ENCODE measurements around the gene KPNA5.
"Not testable (repeated sequence)": the region's sequence is repeated elsewhere in the genome, so short reads cannot be mapped to it uniquely, and the experiment has no call there.

Gene KPNA5

DNA sequence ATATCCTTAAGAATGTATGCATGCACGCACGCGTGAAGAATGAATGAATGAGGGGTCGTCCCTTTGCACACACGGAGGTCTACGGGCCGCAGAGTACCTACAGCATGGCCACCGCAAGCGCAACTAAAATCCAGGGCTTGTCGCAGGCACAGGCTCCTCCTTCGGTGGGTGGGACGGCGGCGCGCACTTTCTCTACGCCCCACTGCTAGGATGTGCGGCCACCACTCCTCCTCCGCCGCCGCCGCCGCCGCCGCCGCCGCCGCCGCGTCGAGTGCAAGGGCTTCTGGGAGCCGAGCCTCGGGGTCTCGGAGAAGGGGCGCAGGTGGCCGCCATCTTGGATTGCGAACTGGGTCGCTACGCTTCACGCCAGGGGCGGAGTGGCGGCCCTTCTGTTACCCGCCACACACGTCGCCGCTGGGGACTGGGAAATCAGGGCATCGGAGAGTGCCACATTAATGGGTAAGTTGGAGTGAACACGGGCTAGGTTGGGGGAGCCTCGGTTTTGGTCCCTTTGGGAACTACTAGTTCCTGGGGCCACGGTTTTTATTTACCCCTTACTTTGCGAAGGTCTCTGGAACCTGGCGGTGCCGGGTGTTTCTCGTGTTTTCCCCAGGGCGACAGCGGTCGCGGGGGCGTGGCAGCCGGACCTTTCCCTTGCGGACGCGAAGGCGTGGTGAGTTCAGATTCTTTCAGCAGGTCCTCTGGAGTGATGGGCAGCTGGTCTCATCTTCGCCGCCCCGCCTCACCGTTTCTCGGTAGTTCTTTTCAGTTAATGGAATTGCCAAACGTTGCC, at the start of gene KPNA5:
Gene KPNA5, plus strand, starts transcription at position 332 of the 793 bp plus-strand sequence. Its CDS starts 124 bp downstream, at position 456.
- DNase-seq = peak; percentile 37 to 62

DNA sequence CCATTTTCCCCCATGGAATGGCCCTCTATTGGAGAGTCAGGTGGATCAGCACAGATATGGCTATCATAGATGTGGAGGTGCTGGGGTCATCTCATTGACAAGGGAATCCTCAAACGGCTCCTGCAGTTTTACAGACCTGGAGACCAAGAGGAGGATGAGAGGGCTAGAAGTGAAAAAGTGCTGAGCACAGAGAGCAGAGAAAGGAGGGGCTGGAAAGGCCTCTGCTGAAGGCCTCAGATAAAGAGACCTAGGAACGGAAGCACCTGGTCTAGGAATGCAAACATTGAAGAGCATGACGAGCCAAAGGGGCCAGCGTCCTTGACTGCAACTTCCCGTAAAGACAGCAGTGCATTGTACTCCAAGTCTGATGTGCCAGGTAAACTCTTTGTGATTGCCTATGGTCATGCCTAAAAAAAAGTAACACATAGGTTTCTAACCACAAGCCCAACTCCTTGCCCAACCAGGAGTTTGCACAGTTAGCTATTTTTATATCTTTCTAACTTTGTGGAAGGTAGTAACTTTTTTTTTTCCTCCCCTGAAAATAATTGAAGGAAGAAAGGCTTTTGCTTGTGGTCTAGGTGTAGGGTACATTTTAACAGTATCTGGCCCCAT, 49.5 kb upstream of the KPNA5 start:
- no peak for DNase-seq

DNA sequence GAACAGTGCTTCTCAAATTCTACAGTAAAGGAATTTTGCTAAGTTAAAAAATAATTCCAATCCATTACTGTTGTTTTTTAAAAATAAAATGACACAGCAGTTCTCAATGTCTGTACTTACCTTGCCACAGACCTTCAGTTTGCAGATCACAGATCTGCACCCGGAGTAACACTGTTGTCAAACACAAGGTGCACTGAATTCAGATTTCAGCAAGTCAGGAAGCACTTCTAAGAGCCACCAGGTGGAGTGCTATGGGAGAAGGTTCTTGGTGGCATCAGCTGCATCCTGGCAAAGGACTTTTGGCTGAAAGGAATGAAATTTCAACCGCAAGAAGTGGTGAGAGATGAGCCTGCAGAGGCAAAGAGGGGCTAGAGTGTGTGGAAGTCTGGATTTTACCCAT, 47.3 kb upstream of the KPNA5 start:
- DNase-seq = no peak

DNA sequence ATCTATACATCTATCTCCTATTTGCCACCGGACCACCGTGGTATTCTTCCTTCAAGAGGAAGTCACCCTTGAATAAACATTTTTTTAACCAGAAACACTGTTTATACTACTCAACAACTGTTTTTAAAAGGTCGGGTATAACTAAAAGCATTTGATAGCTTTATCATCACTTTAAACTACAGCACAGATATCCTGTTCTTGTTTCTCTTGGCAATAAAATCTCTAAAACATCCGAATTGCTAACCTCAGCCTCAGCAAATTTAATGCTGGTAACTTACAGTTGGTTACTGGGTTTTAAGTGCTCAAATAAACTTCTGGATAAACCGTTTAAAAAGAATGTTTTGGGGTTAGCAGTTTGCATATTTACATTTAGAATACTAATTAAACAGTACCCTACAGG, 32.9 kb upstream of the KPNA5 start:
- DNase-seq = no peak

DNA sequence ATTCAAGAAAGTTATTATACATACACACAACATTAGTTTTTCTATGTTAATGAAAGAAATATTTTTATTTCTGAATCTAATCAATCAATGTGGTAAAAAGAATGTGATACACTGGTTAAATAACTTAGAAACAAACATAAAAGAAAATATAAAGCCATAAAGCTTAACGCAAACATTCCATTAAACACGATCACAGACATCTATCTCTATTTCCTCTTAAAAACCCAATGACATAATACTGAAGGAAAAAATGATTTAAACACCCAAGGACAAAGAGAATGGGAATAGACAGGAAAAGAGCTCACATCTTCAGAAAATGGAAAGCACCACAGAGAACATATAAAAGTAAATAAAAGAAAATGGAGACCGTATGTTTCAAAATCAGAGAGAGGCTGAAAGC, 31.9 kb upstream of the KPNA5 start:
- no peak for DNase-seq

DNA sequence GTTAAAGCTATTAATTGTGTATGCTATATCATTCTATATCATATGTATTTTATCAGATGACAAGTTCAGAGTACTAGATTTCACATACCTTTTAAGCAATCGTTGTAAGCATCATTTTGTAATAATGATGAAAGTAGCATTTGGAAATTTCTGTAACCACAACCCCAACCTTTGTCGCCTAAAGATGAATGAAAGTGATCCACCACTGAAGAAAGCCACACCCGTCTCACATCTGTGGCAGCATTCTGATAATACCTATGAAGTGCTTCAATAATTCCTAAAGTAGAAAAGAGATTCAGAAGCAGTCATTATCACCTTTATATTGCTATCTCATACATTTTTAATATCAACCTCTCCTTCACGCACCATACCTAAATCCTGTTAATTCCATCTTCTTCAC, 29.1 kb upstream of the KPNA5 start:
- DNase-seq = no peak

DNA sequence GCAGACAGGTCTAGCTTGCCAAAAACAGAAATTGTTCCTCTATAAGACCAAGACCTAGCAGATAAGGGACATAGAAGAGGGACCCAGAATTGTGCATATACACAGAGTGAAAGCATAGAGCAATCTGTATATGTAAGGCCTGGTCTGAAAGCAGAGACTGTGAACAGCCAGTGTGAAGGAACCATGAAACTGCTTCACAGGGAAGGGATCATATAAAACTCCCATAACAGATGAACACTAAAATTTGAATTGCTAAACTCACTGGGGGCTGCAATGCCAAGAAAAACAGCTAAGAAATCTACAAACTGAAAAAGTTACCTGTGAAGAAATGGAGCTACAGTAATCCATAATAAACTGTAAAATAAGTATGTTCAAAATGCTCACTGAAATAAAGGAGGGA, 19.4 kb upstream of the KPNA5 start:
- no peak for DNase-seq

DNA sequence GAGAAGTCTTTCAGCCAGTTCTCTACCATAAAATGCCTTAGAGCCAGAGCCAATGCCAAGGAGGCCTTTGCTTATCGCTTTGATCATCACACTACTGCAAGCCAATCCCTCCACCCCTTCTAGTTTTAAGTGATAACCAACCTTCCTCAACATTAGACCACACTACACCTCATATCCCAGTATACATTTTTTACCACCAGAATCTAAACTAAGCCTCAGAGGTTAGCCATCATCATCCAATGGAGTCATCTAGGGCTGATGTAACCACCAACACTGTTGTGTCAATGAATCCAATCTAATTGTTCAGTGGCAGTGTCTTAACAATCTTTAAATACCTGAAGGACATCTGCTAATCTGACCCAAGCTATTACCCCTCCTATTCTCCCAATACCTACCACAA, 18.8 kb upstream of the KPNA5 start:
- no peak for DNase-seq

DNA sequence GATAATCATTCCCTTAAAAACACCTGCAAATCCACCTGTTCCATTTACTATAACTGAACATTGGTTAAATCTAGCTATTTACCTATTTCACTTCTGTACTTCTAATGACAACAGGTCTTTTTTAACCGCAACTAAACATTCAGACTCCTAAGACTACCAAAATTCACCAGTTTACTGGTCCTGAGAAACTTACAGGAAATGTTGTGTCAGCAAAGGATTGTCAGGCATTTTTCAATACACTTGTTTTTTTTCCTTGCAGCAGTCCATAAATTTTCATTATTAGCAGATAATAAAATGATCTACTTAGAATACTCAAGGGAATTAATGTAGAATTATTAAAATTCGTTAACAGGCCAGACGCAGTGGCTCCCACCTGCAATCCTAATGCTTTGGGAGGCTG, 17.7 kb upstream of the KPNA5 start:
- DNase-seq = no peak

DNA sequence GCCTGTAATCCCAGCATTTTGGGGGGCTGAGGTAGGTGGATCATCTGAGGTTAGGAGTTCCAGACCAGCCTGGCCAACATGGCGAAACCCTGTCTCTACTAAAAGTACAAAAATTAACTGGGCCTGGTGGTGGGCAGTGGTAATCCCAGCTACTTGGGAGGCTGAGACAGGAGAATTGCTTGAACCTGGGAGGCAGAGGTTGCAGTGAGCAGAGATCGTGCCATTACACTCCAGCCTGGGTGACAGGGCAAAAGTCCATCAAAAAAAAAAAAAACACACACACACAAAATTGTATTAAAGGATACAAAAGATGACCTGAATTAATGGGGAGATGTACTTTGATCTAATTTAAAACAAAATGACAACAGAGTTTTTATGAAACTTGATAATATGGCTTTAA, 16.8 kb upstream of the KPNA5 start:
- DNase-seq = not testable (repeated sequence)

DNA sequence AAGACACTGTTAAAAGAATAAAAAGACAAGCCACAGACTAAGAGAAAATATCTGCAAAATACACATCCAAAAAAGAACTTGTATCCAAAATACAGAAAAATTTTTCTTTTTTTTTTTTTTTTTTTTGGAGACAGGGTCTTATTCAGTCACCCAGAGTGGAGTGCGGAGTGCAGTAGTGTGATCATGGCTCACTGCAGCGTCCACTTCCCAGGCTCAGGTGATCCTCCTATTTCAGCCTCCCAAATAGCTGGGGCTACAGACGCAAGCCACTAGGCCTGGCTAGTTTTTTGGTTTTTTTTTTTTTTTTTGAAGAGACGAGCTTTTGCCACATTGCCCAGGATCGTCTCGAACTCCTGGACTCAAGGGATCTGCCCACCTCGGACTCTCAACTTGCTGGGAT, 15.5 kb upstream of the KPNA5 start:
- no peak for DNase-seq

DNA sequence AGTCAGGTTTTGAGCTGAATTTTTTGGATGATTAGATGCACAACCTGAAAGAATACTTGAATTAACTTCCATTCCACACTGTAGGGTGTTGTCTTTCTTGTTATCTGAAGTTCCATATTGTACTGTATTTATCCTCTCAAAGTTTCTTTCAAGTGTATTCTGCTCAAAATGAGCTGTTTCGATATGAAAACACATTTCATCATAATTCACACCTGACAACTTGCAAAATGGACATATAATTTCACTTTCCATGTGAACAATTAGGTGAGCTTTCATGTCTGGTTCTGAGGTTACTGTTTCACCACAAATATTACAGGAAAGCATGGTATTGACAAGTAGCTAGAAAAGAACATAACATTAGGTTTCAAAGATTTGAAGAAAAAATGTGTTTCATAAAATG, 14.1 kb upstream of the KPNA5 start:
- DNase-seq = no peak

DNA sequence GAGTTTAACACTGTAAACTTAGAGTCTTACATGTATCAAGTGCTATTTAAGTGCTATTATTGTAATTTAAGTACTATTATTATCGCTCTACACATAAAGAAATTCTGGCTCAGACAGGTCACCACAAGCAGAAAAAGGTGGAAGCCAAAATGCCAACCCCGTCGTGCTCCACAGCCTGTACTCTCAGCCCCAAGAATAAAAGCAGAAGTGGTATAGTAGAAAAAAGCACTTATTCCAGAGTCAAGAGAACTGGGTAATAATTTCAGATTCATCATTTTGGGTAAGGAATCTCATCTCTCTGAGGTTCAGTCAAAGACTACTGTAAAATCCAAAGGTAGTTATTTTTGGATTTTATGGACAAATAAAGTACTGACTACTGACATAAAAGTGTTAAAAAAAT, 13.4 kb upstream of the KPNA5 start:
- no peak for DNase-seq

DNA sequence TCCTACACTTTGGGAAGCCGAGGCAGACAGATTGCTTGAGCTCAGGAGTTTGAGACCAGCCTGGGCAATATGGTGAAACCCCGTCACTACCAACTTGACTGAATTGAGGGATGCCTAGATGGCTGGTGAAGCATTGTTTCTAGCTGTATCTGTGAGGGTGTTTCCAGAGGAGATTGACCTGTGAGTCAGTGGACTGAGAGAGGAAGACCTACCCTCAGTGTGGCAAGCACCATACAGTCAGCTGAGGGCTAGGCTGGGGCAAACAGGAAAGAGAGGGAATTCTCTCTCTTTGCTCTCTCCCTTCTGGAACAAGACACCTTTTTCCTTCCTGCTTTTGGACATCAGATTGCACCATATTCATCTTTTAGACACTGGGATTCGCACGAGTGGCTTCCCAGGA, 8.7 kb upstream of the KPNA5 start:
- DNase-seq = no peak

DNA sequence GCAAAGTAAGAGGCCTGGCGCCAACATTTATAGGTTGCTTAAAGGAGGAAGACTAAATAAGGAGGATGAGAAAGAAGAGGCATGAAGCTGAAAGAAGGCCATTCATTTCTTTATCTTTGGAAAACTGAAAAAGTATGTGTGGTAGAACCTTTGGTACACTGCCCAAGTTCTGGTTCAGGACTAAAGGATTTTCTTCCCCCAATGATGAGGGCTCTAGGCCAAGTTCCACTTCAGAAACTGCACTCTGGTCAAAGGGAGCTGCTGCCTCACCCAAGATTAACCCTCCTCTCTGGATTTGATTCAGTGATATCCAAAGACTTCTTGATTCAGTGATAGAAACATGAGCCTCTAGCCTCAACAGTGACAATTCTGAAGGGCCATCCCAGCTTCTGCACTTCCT, 5.0 kb upstream of the KPNA5 start:
- no peak for DNase-seq

DNA sequence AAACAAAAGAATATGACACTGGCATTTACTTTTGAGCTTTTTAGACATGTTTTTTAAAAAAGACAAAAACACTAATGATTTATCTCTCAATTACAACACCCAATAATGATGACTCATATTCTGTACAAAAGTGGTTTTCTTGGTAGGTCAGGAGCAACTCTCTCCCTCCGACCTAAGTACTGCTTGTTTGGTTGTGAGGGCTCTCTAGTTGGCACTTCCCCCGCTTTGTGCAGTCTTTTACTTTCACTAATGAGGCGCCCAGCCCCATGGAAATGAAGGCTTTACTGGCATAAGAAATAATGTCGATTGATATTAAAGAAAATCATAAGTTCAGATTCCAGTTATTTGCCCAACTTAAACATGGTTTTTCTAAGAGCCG, 1.3 kb downstream of the KPNA5 start:
- no peak for DNase-seq

DNA sequence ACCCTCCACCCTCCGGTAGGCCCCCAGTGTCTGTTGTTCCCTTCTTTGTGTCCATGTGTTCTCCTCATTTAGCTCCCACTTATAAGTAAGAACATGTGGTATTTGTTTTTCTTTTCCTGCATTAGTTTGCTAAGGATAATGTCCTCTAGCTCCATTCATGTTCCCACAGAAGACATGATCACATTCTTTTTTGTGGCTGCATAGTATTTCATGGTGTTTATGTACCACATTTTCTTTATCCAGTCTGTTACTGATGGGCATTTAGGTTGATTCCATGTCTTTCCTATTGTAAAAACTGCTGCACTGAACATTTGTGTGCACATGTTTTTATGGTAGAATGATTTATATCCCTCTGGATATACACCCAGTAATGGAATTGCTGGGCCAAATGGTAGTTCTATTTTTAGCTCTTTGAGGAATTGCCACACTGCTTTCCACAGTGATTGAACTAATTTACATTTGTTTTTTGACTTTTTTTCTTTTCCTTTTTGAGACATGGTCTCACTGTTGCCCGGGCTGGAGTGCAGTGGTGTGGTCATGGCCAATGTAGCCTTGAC, 4.5 kb downstream of the KPNA5 start:
- DNase-seq = no peak

DNA sequence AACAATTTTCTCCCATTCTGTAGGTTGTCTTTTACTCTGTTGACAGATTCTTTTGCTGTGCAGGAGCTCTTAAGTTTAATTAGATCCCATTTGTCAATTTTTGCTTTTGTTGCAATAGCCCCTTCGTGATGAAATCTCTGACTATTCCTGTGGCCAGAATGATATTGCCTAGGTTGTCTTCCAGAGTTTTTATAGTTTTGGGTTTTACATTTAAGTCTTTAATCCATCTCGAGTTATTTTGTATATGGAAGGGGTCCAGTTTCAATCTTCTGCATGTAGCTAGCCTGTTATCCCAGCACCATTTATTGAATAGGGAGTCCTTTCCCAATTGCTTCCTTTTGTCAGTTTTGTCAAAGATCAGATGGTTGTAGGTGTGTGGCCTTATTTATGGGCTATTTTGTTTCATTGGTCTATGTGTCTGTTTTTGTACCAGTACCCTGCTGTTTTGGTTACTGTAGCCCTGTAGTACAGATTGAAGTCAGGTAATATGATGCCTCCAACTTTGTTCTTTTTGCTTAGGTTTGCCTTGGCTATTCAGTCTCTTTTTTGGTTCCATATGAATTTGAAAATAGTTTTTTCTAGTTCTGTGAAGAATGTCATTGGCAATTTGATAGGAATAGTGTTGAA, 5.6 kb downstream of the KPNA5 start:
- not testable (repeated sequence) for DNase-seq

DNA sequence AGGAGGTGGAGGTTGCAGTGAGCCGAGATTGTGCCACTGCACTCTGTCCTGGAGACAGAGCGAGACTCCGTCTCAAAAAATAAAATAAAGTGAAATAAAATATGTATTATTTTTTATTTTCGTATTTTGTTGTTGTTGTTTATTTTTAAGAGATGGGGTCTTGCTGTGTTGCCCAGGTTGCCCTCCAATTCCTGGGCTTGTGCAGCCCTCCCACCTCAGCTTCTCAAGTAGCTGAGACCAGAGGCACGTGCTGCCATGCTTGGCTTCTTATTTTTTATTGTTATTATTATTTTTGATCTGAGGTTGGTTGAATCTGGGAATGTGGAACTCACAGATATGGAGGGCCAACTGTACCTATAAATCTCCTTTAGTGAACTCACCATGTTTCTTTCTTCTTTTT, 10.1 kb downstream of the KPNA5 start:
- no peak for DNase-seq

DNA sequence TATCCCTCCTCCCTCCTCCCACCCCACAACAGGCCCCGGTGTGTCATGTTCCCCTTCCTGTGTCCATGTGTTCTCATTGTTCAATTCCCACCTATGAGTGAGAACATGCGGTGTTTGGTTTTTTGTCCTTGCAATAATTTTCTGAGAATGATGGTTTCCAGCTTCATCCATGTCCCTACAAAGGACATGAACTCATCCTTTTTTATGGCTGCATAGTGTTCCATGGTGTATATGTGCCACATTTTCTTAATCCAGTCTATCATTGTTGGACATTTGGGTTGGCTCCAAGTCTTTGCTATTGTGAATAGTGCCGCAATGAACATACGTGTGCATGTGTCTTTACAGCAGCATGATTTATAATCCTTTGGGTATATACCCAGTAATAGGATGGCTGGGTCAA, 11.9 kb downstream of the KPNA5 start:
- not testable (repeated sequence) for DNase-seq

DNA sequence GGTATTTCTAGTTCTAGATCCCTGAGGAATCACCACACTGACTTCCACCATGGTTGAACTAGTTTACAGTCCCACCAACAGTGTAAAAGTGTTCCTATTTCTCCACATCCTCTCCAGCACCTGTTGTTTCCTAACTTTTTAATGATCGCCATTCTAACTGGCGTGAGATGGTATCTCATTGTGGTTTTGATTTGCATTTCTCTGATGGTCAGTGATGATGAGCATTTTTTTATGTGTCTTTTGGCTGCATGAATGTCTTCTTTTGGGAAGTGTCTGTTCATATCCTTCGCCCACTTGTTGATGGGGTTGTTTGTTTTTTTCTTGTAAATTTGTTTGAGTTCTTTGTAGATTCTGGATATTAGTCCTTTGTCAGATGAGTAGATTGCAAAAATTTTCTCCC, 12.3 kb downstream of the KPNA5 start:
- not testable (repeated sequence) for DNase-seq

DNA sequence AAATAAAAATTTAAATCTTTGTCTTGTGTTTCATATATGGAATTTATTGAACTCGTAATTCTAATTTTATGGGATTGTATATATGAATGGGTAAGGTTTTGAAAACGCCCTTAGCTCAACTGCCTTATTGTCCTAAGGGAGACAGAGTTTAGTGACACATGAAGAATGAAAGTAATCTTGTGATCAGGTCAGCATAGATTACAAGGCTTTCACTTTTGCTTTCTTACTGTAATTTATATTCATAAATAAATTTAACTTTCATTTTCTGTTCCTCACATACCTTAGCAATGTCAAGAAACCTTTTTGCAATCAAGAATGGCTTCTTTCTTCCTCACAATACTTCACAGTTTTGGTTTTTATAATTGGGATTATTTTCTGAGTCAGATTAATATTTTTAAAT, 14.4 kb downstream of the KPNA5 start:
- DNase-seq = no peak

DNA sequence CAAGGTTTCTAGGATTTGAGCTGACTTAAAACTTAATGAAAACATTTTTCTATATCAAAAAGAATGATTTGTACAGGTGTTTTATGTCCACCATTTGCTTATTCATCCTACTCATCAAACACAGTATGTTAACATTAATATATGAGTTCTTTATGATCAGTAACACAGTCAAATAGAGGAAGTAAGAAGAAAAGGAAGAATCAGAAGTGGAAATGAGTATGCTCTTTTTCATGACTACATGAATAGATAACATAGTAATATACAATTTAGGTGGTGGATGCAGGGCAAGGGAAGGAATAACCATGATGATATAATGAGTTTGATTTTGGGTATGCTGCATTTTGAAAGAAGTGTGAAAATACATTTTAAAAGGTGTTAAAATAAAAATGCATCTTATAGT, 16.5 kb downstream of the KPNA5 start:
- no peak for DNase-seq

DNA sequence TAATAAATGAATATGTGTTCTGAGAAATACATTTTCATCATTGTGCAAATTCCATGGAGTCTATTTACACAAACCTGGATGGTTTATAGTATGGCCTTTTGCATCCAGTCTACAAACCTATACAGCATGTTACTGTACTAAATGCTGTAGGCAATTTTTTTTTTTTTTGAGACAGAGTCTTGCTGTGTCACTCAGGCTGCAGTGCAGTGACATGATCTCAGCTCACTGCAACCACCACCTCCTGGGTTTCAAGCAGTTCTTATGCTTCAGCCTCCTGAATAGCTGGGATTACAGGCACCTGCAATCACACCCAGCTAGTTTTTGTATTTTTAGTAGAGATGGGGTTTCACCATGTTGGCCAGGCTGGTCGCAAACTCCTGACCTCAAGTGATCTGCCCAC, 22.9 kb downstream of the KPNA5 start:
- not testable (repeated sequence) for DNase-seq

Data from cerebellar nuclear complex (tissue), 1 donor.